GM18505 (cell line): ENCODE results near the gene CLIP2.
"Not testable (repeated sequence)": the region's sequence is repeated elsewhere in the genome, so short reads cannot be mapped to it uniquely, and the experiment has no call there.

Experiments
- ATAC-seq: cut with Tn5 transposase; IDR thresholded peaks from one replicate; pipeline ENCODE4 v1.9.1; 2021; ENCODE audit not compliant: unreplicated experiment
- POLR2A ChIP-seq: IDR thresholded peaks from 4 replicates; pipeline ENCODE4 v1.6.1; 2011; ENCODE audit warnings: borderline replicate concordance; ENCODE audit not compliant: insufficient read depth, insufficient read length; ENCODE audit errors: extremely low read depth

Gene CLIP2

DNA sequence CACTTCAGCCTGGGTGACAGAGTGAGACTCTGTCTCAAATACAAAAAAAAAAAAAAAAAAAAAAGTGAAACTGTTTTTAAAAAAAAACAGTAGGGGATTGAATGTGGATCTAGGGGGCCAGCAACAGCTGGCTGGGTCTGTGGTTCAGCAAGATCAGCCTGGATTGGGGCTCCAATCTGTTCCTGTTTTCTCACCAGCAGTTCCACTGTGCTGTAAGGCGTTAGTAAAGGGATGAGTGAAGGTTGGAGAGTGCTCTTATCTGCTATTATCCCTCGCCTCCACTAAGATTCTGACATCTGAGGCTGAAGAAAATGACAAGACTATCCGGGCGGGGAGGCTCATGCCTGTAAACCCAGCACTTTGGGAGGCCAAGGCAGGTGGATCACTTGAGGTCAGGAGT is 122.8 kb downstream of the CLIP2 start:
- no peak for ATAC-seq
- TF ChIP-seq POLR2A, result no peak

DNA sequence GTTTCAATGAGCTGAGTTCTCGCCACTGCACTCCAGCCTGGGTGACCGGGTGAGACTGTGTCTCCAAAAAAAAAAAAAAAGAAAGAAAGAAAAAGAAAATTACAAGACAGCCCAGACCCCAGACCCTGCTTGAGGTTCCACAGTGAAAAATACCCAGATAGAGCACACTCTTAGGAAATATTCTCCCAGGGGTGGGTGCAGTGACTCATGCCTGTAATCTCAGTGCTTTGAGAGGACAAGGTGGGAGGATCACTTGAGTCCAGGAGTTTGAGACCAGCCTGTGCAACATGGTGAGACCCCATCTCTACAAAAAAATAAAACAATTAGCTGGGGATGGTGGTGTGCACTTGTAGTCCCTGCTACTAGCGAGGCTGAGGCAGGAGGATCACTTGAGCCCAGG is 123.4 kb downstream of the CLIP2 start:
- TF ChIP-seq POLR2A, result no peak
- ATAC-seq, result no peak

DNA sequence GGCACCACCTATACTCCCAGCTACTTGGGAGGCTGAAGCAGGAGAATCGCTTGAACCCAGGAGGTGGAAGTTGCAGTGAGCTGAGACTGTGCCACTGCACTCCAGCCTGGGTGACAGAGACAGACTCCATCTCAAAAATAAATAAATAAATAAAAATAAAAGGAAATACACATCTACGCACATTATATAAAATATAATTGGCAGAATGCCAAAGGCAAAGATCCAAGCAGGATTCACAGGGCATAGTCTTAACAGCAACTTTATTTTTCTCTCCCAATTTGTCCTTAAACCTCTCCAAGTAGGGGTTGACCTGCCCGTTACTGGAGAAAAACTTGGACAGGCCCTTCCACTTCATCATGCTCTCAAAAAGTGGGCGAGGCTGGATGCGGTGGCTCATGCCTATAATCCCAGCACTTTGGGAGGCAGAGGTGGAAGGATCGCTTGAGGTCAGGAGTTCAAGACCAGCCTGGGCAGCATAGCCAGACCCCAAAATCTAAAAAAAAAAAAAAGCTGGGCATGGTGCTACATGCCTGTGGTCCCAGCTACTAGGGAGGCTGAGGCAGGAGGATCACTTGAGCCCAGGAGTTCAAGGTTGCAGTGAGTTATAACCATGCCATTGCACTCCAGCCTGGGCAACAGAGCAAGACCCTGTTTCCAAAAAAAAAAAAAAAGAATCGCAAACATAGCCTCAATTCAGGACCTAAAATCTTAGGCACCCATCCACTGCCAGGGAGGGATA is 125.6 kb downstream of the CLIP2 start:
- ATAC-seq, result not testable (repeated sequence)

DNA sequence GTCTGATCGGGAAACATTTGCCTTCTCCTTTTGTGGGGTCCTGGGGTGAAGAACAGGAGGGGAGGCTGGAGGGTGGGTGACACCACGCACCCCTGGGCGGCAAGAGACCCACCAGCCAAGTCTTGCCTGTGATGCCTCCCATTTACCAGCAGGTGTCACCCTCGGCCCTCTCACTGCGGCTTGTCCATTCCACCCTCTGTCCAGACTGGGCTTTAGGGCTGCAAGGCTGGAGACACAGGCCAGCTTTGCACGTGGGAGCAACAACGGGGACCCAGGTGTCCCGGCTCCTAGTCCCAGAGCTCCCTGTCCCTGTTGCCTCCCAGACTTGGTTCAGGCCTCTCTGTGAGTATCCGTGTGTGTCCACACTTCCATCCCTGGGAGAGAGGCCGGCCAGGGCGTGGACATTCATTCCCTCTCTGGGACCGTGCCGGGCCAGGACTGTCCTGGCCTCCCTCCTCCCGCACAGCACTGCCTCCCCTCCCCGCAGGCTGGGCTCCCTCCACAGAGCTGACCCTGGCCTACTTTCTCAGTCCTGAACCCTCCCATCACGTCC is 128.3 kb downstream of the CLIP2 start:
- ATAC-seq, result no peak
- no peak for TF ChIP-seq POLR2A

DNA sequence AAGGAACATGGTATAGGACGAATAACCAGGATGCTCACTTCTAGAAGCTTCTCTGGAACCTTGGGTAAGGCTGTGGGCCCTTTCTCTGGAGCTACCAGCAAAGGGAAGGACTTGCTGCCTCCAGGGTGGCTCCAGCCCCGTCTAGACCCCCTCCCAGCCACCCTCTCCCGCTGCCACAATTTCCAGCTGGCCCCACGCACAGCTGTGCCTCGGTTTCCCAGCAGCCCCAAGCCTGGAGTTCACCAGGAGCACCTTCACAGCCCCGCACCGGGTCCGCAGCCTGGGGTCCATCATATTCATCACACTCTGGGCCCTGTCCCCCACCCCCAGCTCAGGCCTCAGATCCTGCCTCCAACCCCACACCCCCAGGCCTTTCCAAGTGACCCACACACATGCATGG is 128.9 kb downstream of the CLIP2 start:
- no peak for ATAC-seq
- TF ChIP-seq POLR2A, result no peak

DNA sequence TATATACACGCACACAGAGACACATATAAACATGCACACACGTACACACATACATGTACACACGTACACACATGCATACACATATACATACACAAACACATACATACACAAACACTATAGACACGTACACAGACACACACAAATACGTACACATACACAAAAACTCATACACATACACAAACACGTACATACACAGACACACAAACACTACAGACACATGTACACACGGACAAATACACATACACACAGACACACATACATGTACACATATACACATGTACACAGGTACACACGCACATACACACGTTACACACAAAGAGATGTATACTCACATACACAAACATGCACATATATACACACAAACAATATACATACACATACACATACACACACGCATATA is 129.3 kb downstream of the CLIP2 start:
- no peak for ATAC-seq
- no peak for TF ChIP-seq POLR2A

DNA sequence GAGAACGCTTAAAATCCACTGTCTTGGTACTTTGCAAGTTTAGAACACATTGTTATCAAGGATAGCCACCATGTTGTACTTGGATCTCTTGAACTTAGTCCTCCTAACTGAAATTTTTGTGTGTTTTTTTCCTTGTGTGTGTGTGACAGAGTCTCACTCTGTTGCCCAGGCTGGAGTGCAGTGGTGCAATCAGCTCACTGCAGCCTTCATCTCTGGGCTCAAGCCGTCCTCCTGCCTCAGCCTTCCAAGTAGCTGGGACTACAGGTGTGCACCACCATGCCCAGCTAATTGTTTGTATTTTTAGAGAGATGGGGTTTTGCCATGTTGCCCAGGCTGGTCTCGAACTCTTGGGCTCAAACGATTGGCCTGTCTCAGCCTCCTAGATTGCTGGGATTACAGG is 130.0 kb downstream of the CLIP2 start:
- ATAC-seq, result not testable (repeated sequence)

DNA sequence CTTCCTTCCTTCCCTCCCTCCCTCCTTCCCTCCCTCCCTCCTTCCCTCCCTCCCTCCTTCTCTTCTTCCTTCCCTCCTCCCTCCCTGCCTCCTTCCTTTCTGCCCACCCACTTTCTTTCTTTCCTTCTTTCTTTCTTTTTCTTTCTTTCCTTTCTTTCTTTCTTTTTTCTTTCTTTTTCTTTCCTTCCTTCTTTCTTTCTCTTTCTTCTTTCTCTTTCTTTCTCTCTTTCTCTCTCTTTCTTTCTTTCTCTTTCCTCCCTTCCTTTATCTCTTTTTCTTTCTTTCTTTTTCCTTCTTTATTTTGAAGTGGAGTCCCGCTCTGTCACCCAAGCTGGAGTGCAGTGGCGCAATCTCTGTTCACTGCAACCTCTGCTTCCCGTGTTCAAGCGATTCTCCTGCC is 130.8 kb downstream of the CLIP2 start:
- no peak for ATAC-seq
- TF ChIP-seq POLR2A, result no peak

DNA sequence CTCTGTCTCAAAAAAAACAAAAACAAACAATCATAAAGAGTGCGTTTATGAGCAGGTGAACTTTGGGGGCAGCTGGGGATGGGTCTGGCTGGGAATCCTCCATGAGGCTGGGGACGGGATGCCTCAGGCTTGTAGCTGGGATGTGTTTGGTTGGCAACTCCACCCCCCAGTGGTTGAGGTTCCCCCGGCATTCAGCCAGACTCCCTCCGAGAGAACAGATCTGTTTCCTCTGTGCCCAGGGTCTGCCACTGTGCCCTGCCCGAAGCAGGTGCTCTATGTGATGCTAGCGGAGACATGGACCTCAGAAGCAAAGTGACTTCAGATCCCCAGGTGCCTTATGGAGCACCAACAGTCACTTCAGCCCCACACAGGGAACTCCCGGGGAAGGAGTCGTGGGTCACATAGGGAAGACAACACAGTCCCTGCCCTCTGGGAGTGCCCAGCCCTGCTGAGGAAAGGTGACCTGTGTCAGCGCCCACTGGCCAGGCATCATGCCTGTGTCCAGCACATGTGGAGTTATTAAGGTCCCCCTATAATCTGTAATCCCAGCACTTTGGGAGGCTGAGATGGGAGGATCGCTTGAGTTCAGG is 135.2 kb downstream of the CLIP2 start:
- no peak for TF ChIP-seq POLR2A
- ATAC-seq, result no peak

DNA sequence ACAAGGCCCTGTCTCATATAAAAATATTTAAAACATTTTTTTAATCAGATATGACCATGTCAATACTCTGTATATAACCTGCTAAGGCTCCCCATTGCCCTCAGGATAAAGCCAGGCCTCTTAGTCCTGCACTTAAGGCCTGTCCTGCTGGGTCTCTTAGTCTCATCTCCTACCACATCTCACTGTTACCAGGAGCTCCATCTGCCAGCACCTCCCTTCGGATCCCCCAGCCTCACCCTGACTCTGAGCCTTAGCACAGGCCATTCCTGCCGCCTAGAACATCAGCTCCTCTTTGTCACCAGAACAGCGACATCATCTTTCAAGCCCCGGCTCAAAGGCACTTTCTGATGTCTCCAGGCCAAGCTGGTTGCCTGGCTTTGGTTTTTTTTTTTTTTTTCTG is 138.8 kb downstream of the CLIP2 start:
- ATAC-seq, result no peak
- TF ChIP-seq POLR2A, result no peak

DNA sequence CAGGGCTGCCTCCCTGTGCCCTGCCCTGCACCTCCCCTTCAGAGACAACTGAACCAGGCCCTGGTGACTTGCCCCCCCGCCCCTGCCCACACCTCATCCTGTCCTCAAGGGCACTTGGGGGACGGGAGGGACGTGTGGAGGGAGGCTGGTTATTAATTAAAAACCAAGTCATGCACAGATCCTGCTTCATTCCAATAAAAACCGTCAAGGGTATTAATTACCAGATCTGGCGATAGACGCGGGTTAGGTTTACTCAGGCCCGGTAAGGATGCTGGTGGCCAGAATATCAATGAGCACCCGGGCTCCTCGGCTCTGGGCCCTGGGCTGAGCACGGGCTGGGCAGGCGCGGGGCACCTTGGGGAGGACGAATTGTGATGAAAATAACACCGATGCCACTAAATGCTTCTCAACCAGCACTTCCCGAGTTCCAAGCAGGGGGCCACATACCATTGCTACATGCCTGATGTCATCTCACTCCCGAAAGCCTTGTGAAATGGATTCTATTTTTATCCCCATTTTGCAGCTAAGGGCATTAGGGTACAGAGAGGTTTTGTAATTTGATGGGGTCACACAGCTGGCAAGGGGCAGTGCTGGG is 140.0 kb downstream of the CLIP2 start:
- no peak for ATAC-seq
- TF ChIP-seq POLR2A, result no peak

DNA sequence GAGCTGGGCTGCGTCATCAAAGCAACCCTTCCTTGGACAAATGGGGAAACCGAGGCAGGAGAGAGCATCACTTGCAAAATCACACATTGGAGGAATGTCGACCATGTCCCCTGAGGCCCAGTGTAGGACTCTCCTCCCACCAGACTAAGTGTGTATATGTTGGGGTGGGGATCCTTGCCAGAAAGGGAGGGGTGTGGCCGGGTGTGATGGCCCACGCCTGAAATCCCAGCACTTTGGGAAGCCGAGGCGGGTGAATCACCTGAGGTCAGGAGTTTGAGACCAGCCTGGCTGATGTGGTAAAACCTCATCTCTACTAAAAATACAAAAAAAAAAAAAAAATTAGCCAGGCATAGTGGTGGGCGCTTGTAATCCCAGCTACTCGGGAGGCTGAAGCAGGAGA is 141.2 kb downstream of the CLIP2 start:
- ATAC-seq, result not testable (repeated sequence)

DNA sequence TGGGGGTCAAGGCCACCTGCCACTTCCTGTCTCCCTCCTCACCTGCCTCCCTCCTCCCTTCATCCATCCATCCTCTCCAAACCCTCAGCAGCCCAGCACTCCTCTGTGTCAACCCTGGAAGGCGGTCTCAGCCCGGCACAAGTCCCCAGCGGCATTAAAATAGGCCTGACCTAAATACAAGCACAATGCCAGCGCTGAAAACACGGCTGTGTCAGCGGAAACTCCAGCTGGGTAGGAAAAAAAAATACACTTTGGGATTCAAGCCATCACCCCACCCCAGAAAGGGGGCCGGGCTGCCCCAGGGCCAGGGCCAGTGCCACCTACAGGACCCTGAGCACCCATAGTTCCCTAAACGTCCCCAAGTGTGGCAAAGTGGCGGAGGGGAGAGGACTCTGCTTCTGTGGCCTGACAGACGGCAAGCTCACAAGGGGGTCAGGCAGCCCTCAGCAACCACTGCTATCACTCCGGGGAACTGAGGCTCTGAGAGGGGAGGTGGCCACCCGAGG is 141.8 kb downstream of the CLIP2 start:
- no peak for ATAC-seq
- no peak for TF ChIP-seq POLR2A

DNA sequence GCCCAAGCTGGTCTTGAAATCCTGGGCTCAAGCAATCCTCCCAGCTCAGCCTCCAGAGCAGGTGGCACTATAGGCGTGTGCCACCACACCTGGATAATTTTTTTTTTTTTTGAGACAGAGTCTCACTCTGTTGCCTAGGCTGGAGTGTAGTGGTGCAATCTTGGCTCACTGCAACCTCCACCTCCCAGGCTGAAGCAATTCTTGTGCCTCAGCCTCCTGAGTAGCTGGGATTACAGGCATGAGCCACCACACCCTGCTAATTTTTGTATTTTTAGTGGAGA is 148.0 kb downstream of the CLIP2 start:
- ATAC-seq, result not testable (repeated sequence)
